Duodenal mucosa (tissue), 2 donors: ENCODE measurements around the gene TDRD10.
"Not testable (repeated sequence)": the region's sequence is repeated elsewhere in the genome, so short reads cannot be mapped to it uniquely, and the experiment has no call there.

Experiments used
- H3K27ac ChIP-seq: one replicate; pipeline ENCODE4 v1.7.0; 2013; ENCODE audit warnings: low read depth, low read length
- H3K27me3 ChIP-seq, 2 donors: one replicate each; pipeline ENCODE4 v1.7.0; 2013; ENCODE audit warnings: low read length in 2 of 2, control low read depth in 1 of 2; ENCODE audit not compliant: insufficient read depth in 2 of 2, control insufficient read depth in 1 of 2
- H3K36me3 ChIP-seq, 2 donors: one replicate each; pipeline ENCODE4 v1.7.0; 2013; ENCODE audit warnings: low read length in 2 of 2, control low read depth in 1 of 2; ENCODE audit not compliant: insufficient read depth in 2 of 2, control insufficient read depth in 1 of 2
- H3K4me1 ChIP-seq, 2 donors: one replicate each; pipeline ENCODE4 v1.7.0; 2013; ENCODE audit warnings: low read length in 2 of 2, control low read depth in 1 of 2; ENCODE audit not compliant: insufficient read depth in 2 of 2, control insufficient read depth in 1 of 2
- H3K4me3 ChIP-seq, 2 donors: one replicate each; pipeline ENCODE4 v1.7.0; 2013; ENCODE audit warnings: low read length in 2 of 2, low read depth in 1 of 2
- H3K9ac ChIP-seq, 2 donors: one replicate each; pipeline ENCODE4 v1.7.0; 2013; ENCODE audit warnings: low read length in 2 of 2, low read depth in 1 of 2
- H3K9me3 ChIP-seq, 2 donors: one replicate each; pipeline ENCODE4 v1.7.0; 2013; ENCODE audit warnings: low read length in 2 of 2, control low read depth in 1 of 2; ENCODE audit not compliant: control insufficient read depth in 1 of 2

The TDRD10 gene

GRCh38 chr1:154514066-154514553 lies 12.1 kb downstream of the TDRD10 start:
- Histone ChIP-seq H3K27ac (no peak overlapping the region), H3K27me3 (no peaks in the 10 kb centered on the region), H3K4me1 (no peaks in the 10 kb centered on the region), H3K9ac (no peak overlapping the region), H3K36me3 (no peaks in the 10 kb centered on the region), H3K9me3 (no peaks in the 10 kb centered on the region), H3K4me3 (no peak overlapping the region)

GRCh38 chr1:154517661-154518060 lies 15.6 kb downstream of the TDRD10 start:
- Histone ChIP-seq H3K9ac (no peak overlapping the region), H3K9me3 (no peaks in the 10 kb centered on the region), H3K27ac (no peak overlapping the region), H3K27me3 (no peaks in the 10 kb centered on the region), H3K4me1 (no peaks in the 10 kb centered on the region), H3K4me3 (no peak overlapping the region), H3K36me3 (no peaks in the 10 kb centered on the region)

GRCh38 chr1:154519591-154519991 lies 17.6 kb downstream of the TDRD10 start:
- Histone ChIP-seq H3K9ac (no peak overlapping the region), H3K36me3 (no peaks in the 10 kb centered on the region), H3K9me3 (no peaks in the 10 kb centered on the region), H3K27me3 (no peaks in the 10 kb centered on the region), H3K27ac (no peak overlapping the region), H3K4me1 (no peaks in the 10 kb centered on the region), H3K4me3 (no peak overlapping the region)

GRCh38 chr1:154520333-154520732 lies 18.3 kb downstream of the TDRD10 start:
- Histone ChIP-seq H3K27ac (no peak overlapping the region), H3K9me3 (no peaks in the 10 kb centered on the region), H3K4me3 (no peak overlapping the region), H3K27me3 (no peaks in the 10 kb centered on the region), H3K36me3 (no peaks in the 10 kb centered on the region), H3K9ac (no peak overlapping the region), H3K4me1 (no peaks in the 10 kb centered on the region)

- Histone ChIP-seq H3K4me3 (no peak overlapping the region), H3K36me3 (no peaks in the 10 kb centered on the region), H3K27me3 (no peaks in the 10 kb centered on the region), H3K9ac (no peak overlapping the region), H3K4me1 (no peaks in the 10 kb centered on the region), H3K27ac (no peak overlapping the region), H3K9me3 (no peaks in the 10 kb centered on the region)
These were observed 19.7 kb downstream of the TDRD10 start for GRCh38 chr1:154521695-154522094.

GRCh38 chr1:154524881-154525280 lies 22.9 kb downstream of the TDRD10 start:
- Histone ChIP-seq H3K9ac (no peak overlapping the region), H3K4me3 (no peak overlapping the region), H3K27ac (no peak overlapping the region), H3K4me1 (no peaks in the 10 kb centered on the region), H3K27me3 (no peaks in the 10 kb centered on the region), H3K9me3 (no peaks in the 10 kb centered on the region), H3K36me3 (no peaks in the 10 kb centered on the region)

GRCh38 chr1:154527192-154527591 lies 25.2 kb downstream of the TDRD10 start:
- H3K4me3 ChIP-seq: no peak overlapping the region
- no peaks in the 10 kb centered on the region for H3K36me3 ChIP-seq
- H3K9me3 ChIP-seq: no peaks in the 10 kb centered on the region
- H3K27ac ChIP-seq: no peak overlapping the region
- H3K27me3 ChIP-seq: no peaks in the 10 kb centered on the region
- H3K9ac ChIP-seq: no peak overlapping the region
- H3K4me1 ChIP-seq: no peaks in the 10 kb centered on the region

GRCh38 chr1:154529308-154529707 lies 27.3 kb downstream of the TDRD10 start:
- Histone ChIP-seq H3K27ac (no peak overlapping the region), H3K9me3 (no peaks in the 10 kb centered on the region), H3K4me1 (no peaks in the 10 kb centered on the region), H3K36me3 (no peaks in the 10 kb centered on the region), H3K27me3 (no peaks in the 10 kb centered on the region), H3K9ac (no peak overlapping the region), H3K4me3 (no peak overlapping the region)

- not testable (repeated sequence) for H3K27me3 ChIP-seq, H3K9me3 ChIP-seq, H3K9ac ChIP-seq, H3K36me3 ChIP-seq, H3K27ac ChIP-seq, H3K4me3 ChIP-seq, H3K4me1 ChIP-seq
These were observed 29.9 kb downstream of the TDRD10 start for GRCh38 chr1:154531950-154532349.

GRCh38 chr1:154533952-154534844 lies 32.2 kb downstream of the TDRD10 start:
- no peaks in the 10 kb centered on the region for H3K4me1 ChIP-seq
- no peaks in the 10 kb centered on the region for H3K36me3 ChIP-seq
- no peak overlapping the region for H3K9ac ChIP-seq
- no peaks in the 10 kb centered on the region for H3K27me3 ChIP-seq
- no peaks in the 10 kb centered on the region for H3K9me3 ChIP-seq
- no peak overlapping the region for H3K4me3 ChIP-seq
- no peak overlapping the region for H3K27ac ChIP-seq
